AG09309 (cell line): ENCODE results near the gene GOLPH3L.
"Not testable (repeated sequence)": the region's sequence is repeated elsewhere in the genome, so short reads cannot be mapped to it uniquely, and the experiment has no call there.

ENCODE experiments used
- DNase-seq: peaks from one replicate; pipeline ENCODE4 v3.0.0-alpha.2; 2010; ENCODE audit warnings: low read depth
- H3K4me3 ChIP-seq: 2 replicates; pipeline ENCODE4 v1.5.1; 2011; ENCODE audit warnings: mild to moderate bottlenecking, low read depth, low read length, moderate library complexity; ENCODE audit not compliant: control insufficient read depth
- TF ChIP-seq, protein P1 (sequence below): IDR thresholded peaks from 2 replicates; pipeline ENCODE4 v1.5.1; 2011; ENCODE audit warnings: mild to moderate bottlenecking, low read depth, low read length, inconsistent platforms; ENCODE audit not compliant: insufficient read depth, control insufficient read depth; ENCODE audit errors: missing control alignments

The GOLPH3L gene

DNA sequence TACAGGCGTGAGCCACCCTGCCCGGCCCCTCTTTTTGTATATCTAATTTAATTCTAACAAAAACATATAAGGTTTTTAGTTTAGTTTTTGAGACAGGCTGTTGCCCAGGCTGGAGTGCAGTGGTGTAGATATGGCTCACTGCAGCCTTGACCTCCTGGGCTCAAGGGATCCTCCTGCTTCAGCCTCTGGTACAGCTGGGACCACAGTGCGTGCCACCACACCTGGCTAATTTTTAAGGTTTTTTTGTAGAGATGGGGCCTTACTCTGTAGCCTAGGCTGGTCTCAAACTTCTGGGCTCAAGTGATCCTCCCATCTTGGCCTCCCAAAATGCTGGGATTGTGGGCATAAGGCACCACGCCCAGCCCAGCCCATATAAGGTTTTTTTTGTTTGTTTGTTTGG lies 86.4 kb downstream of the GOLPH3L start:
- DNase-seq: no peak
- no peak overlapping the region for H3K4me3 ChIP-seq
- TF ChIP-seq, protein P1, sequence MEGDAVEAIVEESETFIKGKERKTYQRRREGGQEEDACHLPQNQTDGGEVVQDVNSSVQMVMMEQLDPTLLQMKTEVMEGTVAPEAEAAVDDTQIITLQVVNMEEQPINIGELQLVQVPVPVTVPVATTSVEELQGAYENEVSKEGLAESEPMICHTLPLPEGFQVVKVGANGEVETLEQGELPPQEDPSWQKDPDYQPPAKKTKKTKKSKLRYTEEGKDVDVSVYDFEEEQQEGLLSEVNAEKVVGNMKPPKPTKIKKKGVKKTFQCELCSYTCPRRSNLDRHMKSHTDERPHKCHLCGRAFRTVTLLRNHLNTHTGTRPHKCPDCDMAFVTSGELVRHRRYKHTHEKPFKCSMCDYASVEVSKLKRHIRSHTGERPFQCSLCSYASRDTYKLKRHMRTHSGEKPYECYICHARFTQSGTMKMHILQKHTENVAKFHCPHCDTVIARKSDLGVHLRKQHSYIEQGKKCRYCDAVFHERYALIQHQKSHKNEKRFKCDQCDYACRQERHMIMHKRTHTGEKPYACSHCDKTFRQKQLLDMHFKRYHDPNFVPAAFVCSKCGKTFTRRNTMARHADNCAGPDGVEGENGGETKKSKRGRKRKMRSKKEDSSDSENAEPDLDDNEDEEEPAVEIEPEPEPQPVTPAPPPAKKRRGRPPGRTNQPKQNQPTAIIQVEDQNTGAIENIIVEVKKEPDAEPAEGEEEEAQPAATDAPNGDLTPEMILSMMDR: no peak

DNA sequence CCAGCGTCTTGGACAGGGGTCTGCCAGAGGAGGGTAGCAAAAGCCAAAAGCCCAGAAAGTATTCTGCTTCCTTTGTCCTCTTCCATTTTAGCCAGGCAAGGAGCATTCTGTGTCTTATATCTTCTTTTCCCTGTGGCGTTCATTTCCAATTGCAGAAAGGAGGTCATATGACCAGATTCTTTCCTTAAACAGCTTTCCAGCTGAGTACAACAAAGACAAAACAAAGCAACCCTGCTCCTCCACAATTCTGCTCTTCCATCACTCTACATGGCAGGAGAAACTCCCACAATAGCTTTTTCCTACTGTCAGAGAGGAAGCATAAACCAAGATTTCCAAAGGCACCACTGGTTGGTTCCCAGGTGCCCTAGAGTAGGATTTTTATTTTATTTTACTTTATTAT lies 87.2 kb downstream of the GOLPH3L start:
- TF ChIP-seq, protein P1: no peak
- DNase-seq: no peak
- no peak overlapping the region for H3K4me3 ChIP-seq

DNA sequence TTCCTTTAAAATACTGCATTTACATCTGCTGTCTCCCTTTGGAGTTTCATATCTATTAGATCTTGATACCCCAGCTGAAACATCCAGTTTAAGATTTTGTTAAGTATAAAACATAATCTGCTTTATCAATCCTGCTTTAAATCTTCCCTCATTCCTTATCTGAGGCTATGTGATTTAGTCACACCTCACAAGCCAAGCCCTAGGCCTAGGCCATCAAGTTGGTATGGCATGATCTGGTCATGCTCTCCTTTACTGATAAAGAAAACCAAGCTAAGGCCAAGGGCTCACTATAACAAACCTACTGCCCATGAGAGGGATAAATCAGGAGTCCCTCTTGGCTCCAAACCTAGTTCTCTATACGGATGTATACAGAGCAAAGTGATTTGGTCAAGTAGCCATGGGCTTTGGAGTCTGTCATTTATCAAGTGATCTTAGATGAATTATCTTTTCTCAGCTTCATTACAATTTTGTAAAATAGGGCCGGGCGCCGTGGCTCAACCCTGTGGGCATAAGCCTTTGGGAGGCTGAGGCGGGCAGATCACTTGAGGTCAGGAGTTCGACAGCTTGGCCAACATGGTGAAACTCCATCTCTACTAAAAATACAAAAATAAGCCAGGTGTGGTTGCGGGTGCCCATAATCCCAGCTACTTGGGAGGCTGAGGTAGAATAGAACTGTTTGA lies 90.4 kb downstream of the GOLPH3L start:
- DNase-seq: no peak
- H3K4me3 ChIP-seq: no peak overlapping the region
- TF ChIP-seq, protein P1: no peak

DNA sequence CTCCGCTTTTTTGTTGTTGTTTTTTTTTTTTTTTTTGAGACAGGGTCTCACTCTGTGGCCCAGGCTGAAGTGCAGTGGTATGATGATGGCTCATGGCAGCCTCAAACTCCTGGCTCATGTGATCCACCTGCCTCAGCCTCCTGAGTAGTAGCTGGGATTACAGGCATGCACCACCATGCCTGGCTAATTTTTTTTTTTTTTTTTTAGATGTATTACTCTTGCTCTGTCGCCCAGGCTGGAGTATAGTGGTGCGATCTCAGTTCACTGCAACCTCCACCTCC lies 91.6 kb downstream of the GOLPH3L start:
- not testable (repeated sequence) for H3K4me3 ChIP-seq, DNase-seq

DNA sequence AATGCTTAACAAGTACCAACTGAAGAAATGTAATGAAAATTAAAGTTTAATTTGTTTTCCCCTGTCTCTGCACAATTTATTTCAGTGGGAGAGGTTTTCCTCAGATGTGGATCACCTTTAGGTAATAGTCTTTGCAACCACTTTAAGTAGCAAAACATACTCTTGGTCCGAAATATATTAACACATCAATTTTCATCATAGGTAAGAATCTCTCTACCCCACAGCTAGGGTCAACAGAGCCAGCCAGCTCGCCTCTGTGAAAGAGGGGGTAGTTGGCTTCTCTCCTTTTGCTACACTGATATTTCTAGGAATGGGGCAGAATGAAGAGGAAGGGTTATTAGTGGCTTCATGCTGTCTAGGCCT lies 92.7 kb downstream of the GOLPH3L start:
- TF ChIP-seq, protein P1: no peak
- no peak overlapping the region for H3K4me3 ChIP-seq
- DNase-seq: no peak

DNA sequence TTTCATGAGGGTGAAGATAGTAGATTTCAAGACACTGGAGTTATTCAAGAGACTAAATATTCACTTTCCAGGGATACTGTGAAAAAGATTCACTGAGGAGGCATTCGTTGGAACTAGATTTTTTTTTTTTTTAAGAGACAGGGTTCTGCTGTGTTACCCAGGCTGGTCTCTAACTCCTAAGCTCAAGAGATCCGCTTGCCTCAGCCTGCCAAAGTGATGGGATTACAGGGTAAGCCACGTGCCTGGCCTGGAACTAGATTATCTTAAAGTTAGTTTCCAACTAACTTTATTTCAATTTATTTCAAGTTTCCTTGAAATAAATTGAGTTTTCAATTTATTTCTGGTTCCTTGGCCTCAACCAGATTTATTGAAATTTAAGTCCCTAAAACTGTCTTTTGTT lies 93.2 kb downstream of the GOLPH3L start:
- no peak overlapping the region for H3K4me3 ChIP-seq
- TF ChIP-seq, protein P1: no peak
- DNase-seq: no peak

DNA sequence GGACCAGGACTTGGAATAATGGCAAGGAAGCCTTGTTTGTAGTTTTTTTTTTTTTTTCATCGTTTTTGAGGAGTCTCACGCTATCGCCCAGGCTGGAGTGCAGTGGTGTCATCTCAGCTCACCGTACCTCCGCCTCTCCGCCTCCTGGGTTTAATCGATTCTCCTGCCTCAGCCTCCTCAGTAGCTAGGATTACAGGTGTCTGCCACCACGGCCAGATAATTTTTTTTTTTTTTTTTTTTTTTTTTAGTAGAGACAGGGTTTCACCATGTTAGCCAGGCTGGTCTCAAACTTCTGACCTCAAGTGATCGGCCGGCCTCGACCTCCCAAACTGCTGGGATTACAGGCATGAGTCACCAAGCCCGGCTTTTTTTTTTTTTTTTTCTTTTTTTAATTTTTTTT lies 94.6 kb downstream of the GOLPH3L start:
- DNase-seq, H3K4me3 ChIP-seq: not testable (repeated sequence)

DNA sequence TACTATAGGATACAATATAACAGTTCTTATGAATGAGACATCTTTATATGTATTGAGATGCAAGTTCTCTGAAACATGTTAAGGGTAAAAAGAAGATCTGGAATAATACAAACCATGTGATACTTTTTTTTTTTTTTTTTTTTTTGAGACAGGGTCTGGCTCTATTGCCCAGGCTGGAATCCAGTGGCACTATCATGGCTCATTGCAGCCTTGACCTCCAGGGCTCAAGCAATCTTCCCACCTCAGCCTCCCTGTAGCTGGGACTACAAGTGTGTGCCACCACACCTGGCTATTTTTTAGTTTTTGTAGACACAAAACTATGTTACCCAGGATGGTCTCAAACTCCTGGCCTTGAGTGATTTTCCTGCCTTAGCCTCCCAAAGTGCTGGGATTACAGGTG lies 95.4 kb downstream of the GOLPH3L start:
- TF ChIP-seq, protein P1: no peak
- H3K4me3 ChIP-seq: no peak overlapping the region
- no peak for DNase-seq

DNA sequence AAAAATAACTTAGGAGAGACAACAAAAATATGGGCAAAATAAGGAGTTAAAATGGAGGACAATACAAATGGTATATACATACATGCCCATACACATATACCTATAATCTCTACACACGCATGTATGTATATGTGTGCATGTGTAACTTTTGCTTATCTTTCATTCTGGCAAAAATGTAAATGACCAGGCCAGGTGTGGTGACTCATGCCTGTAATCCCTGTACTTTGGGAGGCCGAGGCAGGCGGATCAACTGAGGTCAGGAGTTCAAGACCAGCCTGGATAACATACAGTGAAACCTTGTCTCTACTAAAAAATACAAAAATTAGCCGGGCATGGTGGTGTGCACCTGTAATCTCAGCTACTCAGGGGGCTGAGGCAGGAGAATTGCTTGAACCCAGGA lies 98.6 kb downstream of the GOLPH3L start:
- DNase-seq, H3K4me3 ChIP-seq: not testable (repeated sequence)
